GM12801 (cell line): ENCODE measurements around the gene ZNF329.

ENCODE experiments used
- CTCF ChIP-seq: IDR thresholded peaks from one replicate; pipeline ENCODE4 v1.5.1; 2011; ENCODE audit warnings: control low read depth; ENCODE audit not compliant: insufficient read length; ENCODE audit errors: extremely low read depth

Gene ZNF329

GRCh38 chr19:58166708-58167280, 16.2 kb upstream of the ZNF329 start:
- TF ChIP-seq CTCF: no peak

GRCh38 chr19:58166268-58166667, 15.7 kb upstream of the ZNF329 start:
- TF ChIP-seq CTCF: no peak

- no peak for TF ChIP-seq CTCF
Observed at GRCh38 chr19:58157045-58157728, 6.6 kb upstream of the ZNF329 start.

- TF ChIP-seq CTCF: no peak
Observed at GRCh38 chr19:58154679-58155648, 4.4 kb upstream of the ZNF329 start.

GRCh38 chr19:58154287-58154678, 3.7 kb upstream of the ZNF329 start:
- TF ChIP-seq CTCF: no peak

- TF ChIP-seq CTCF: no peak
Observed at GRCh38 chr19:58153386-58153785, 2.8 kb upstream of the ZNF329 start.

GRCh38 chr19:58145849-58146248, 4.7 kb downstream of the ZNF329 start:
- no peak for TF ChIP-seq CTCF
